Spleen (tissue), 13 donors: ENCODE measurements around the gene CDK18. TPM values are rescaled to one million over a fixed set of nuclear protein-coding genes. Genes with fewer than 3 reads are reported as not detected.

ENCODE experiments used
- DNase-seq: peaks from one replicate; pipeline ENCODE4 v3.0.0-alpha.2; 2020
- H3K27ac ChIP-seq, 8 donors: fragments of 200-600 bp; sonication (generic) in 7 of 8; 1 replicate in 4 of 8; 2 replicates in 4 of 8; pipeline versions ENCODE4 v1.5.0 to v1.8.0; 2016 to 2021; ENCODE audit warnings: inconsistent platforms in 4 of 8, mild to moderate bottlenecking in 4 of 8, moderate library complexity in 1 of 8
- H3K27me3 ChIP-seq, 7 donors: fragments of 200-600 bp; sonication (generic) in 6 of 7; replicated peaks in 1 of 7; 1 replicate in 4 of 7; 2 replicates in 3 of 7; pipeline versions ENCODE4 v1.5.0 to v1.8.0; 2016 to 2021; ENCODE audit warnings: inconsistent platforms in 3 of 7, mild to moderate bottlenecking in 1 of 7
- H3K36me3 ChIP-seq, 6 donors: fragments of 200-600 bp; sonication (generic) in 5 of 6; 1 replicate in 4 of 6; 2 replicates in 2 of 6; pipeline versions ENCODE4 v1.5.0 to v1.8.0; 2016 to 2021; ENCODE audit warnings: inconsistent platforms in 2 of 6
- H3K4me1 ChIP-seq, 6 donors: fragments of 200-600 bp; sonication (generic) in 5 of 6; 1 replicate in 3 of 6; 2 replicates in 3 of 6; pipeline versions ENCODE4 v1.5.0 to v1.8.0; 2016 to 2021; ENCODE audit warnings: inconsistent platforms in 3 of 6
- H3K4me3 ChIP-seq, 8 donors: fragments of 200-600 bp; sonication (generic) in 7 of 8; 1 replicate in 4 of 8; 2 replicates in 4 of 8; pipeline versions ENCODE4 v1.5.0 to v1.8.0; 2016 to 2021; ENCODE audit warnings: inconsistent platforms in 4 of 8, mild to moderate bottlenecking in 4 of 8, moderate library complexity in 2 of 8
- H3K9me3 ChIP-seq, 8 donors: fragments of 200-600 bp; sonication (generic) in 7 of 8; 1 replicate in 4 of 8; 2 replicates in 4 of 8; pipeline versions ENCODE4 v1.5.0 to v1.8.0; 2016 to 2021; ENCODE audit warnings: inconsistent platforms in 4 of 8
- CTCF ChIP-seq, 11 experiments: fragments of 200-600 bp in 7 of 11; fragments of 450-650 bp in 4 of 11; sonication (generic) in 4 of 11; IDR thresholded peaks in 8 of 11; conservative IDR thresholded peaks in 3 of 11; 1 replicate in 7 of 11; 2 replicates in 4 of 11; pipeline versions ENCODE4 v1.4.0 to v1.8.0; 2016 to 2021; ENCODE audit warnings: antibody characterized with exemption in 11 of 11, inconsistent platforms in 4 of 11, mild to moderate bottlenecking in 1 of 11
- POLR2A ChIP-seq, 3 donors: fragments of 450-650 bp; IDR thresholded peaks; one replicate each; pipeline ENCODE4 v1.5.1; 2017; ENCODE audit warnings: antibody characterized with exemption in 3 of 3, mild to moderate bottlenecking in 1 of 3
- POLR2AphosphoS5 ChIP-seq, 3 donors: sonication (generic); formaldehyde crosslinking; IDR thresholded peaks; one replicate each; pipeline ENCODE4 v1.5.1; 2017; ENCODE audit warnings: antibody characterized with exemption in 3 of 3
- WGBS, 5 donors: extraction: QIAGEN DNeasy Blood & Tissue Kit in 3 of 5; methylation state at CpG; one replicate each; pipeline versions ENCODE4 v1.1.5 to v1.1.7; 2013 to 2018; 5-methylcytosine and 5-hydroxymethylcytosine counted together
- intact Hi-C: fragments of 100-400 bp; cut with DNase I; formaldehyde crosslinking; loops from one replicate; pipeline ENCODE4 v1.15.0; 2023; ENCODE audit warnings: low total_unique reads
- long read RNA-seq, 2 donors: transcript quantifications; one replicate each; lab custom pipeline, GENCODE V29; 2026
- polyA plus RNA-seq, 3 donors: library from polyadenylated mRNA; stranded (reverse); fragments of 200-250 nt; gene quantifications; one replicate each; pipeline ENCODE4 v1.2.1, GENCODE V29; 2013
- total RNA-seq, 7 donors: library from RNA; depleted of rRNA in 3 of 7; stranded (reverse); fragments of >200 nt in 3 of 7; fragmentation: NEBNext Ultra II Directional in 4 of 7; extraction: Animal tissue kit (Norgen Biotek cat#: 25700) in 4 of 7; gene quantifications; one replicate each; pipeline versions ENCODE4 v1.1.0 to v1.2.1, GENCODE V29; 2016 to 2021
- donor health status: healthy with polysubstance abuse.
- donor health status: DM: no; HTN: no; CAD: no; lungs with moderate emphysema.
- donor health status: DM: no; HTN: no; CAD: no.
- donor health status: Bipolar disorder and iron deficiency.
- donor health status: healthy.
- donor health status: DM: no; HTN: no; CAD: no.
- donor health status: DM: yes; HTN: yes; CAD: no.

CDK18 gene
- total RNA-seq = 10 to 100 TPM; 14.1 to 25.3 (median 22.4) TPM
- polyA plus RNA-seq = 10 to 100 TPM in 1 of 3 donors, 1 to 10 TPM in 2; 3.5 to 15.3 (median 5.5) TPM
- long read RNA-seq, donor 1, partial matches to known transcripts = 0 of 2 reads
- long read RNA-seq, donor 1, other reads (novel, unspliced or antisense) = 0 of 2 reads
- long read RNA-seq, donor 2, partial matches to known transcripts = 0 of 2 reads
- long read RNA-seq, donor 2, other reads (novel, unspliced or antisense) = 0 of 2 reads

GRCh38 chr1:205504311-205505075 is at the start of gene CDK18:
TSS of gene CDK18 (plus strand) at chr1:205504669. CDS start at chr1:205523168, 18,499 bp downstream.
- Histone ChIP-seq H3K4me3 (peak within 1 kb of the TSS; percentile 45 to 83 (median 56)), H3K27ac (peak within 1 kb of the TSS in 6 of 8 donors; percentile 47 to 77 (median 70)), H3K4me1 (peaks cover 0 to 44% (median 21%) of the 10 kb centered on the region in 6 donors), H3K9me3 (no peaks in the 10 kb centered on the region), H3K36me3 (no peaks in the 10 kb centered on the region), H3K27me3 (peaks cover 0 to 16% (median 0%) of the 10 kb centered on the region in 7 donors)
- WGBS, 5 donors = 3 to 5% (median 4%) methylated on average over 37 to 41 of the region's 42 CpGs
- intact Hi-C loops = no loop called here
- TF ChIP-seq CTCF (IDR thresholded peaks at IDR 0.05 in 8 of 11, conservative IDR thresholded peaks at IDR 0.05 in 3 of 11) (no peak), POLR2A (IDR thresholded peaks at IDR 0.05) (no peak), POLR2AphosphoS5 (IDR thresholded peaks at IDR 0.05) (peak in 2 of 3 donors; percentile 58 to 64)
- peak; percentile 84 for DNase-seq

GRCh38 chr1:205454903-205455335 is 49.5 kb upstream of the CDK18 start:
- TF ChIP-seq POLR2AphosphoS5 (IDR thresholded peaks at IDR 0.05) (no peak), POLR2A (IDR thresholded peaks at IDR 0.05) (no peak), CTCF (IDR thresholded peaks at IDR 0.05 in 8 of 11, conservative IDR thresholded peaks at IDR 0.05 in 3 of 11) (no peak)
- no peaks in the 10 kb centered on the region for H3K9me3 ChIP-seq
- H3K27me3 ChIP-seq = peaks cover 3 to 100% (median 61%) of the 10 kb centered on the region in 7 donors
- H3K4me1 ChIP-seq = peaks cover 16 to 34% (median 25%) of the 10 kb centered on the region in 6 donors
- intact Hi-C loops = no loop called here
- 26 to 33% (median 28%) methylated on average over 6 of the region's 6 CpGs for WGBS, 5 donors
- no peak overlapping the region for H3K27ac ChIP-seq
- no peak for DNase-seq
- no peak overlapping the region for H3K4me3 ChIP-seq
- H3K36me3 ChIP-seq = no peaks in the 10 kb centered on the region

GRCh38 chr1:205455581-205456382 is 48.7 kb upstream of the CDK18 start, which contains the start of gene BLACAT1:
TSS of gene BLACAT1 (minus strand) at chr1:205456045.
- H3K27me3 ChIP-seq = peaks cover 3 to 100% (median 61%) of the 10 kb centered on the region in 7 donors
- intact Hi-C loops = no loop called here
- no peaks in the 10 kb centered on the region for H3K9me3 ChIP-seq
- no peak within 1 kb of the TSS for H3K27ac ChIP-seq
- DNase-seq = no peak
- WGBS, 5 donors = 2 to 5% (median 4%) methylated on average over 48 to 53 of the region's 53 CpGs
- H3K4me1 ChIP-seq = peaks cover 16 to 31% (median 24%) of the 10 kb centered on the region in 6 donors
- no peaks in the 10 kb centered on the region for H3K36me3 ChIP-seq
- TF ChIP-seq CTCF (IDR thresholded peaks at IDR 0.05 in 8 of 11, conservative IDR thresholded peaks at IDR 0.05 in 3 of 11) (no peak), POLR2A (IDR thresholded peaks at IDR 0.05) (no peak), POLR2AphosphoS5 (IDR thresholded peaks at IDR 0.05) (no peak)
- peak within 1 kb of the TSS in 7 of 8 donors; percentile 21 to 62 (median 33) for H3K4me3 ChIP-seq
